Choroid plexus epithelial cell (primary cell): ENCODE data around the gene LRIF1.

Source experiments
- DNase-seq: peaks from one replicate; pipeline ENCODE4 v3.0.0-alpha.2; 2010; ENCODE audit warnings: low read depth
- H3K4me3 ChIP-seq: 2 replicates; pipeline ENCODE4 v1.5.1; 2011; ENCODE audit warnings: low read depth, mild to moderate bottlenecking, control low read depth, low read length, moderate library complexity
- TF ChIP-seq, protein P1 (sequence below): conservative IDR thresholded peaks from 2 replicates; pipeline ENCODE4 v1.5.1; 2011; ENCODE audit warnings: low read depth, mild to moderate bottlenecking, control low read depth, inconsistent platforms, low read length, moderate library complexity

Gene LRIF1

GRCh38 chr1:110986407-110986891 lies 22.7 kb upstream of the LRIF1 start:
- TF ChIP-seq, protein P1, sequence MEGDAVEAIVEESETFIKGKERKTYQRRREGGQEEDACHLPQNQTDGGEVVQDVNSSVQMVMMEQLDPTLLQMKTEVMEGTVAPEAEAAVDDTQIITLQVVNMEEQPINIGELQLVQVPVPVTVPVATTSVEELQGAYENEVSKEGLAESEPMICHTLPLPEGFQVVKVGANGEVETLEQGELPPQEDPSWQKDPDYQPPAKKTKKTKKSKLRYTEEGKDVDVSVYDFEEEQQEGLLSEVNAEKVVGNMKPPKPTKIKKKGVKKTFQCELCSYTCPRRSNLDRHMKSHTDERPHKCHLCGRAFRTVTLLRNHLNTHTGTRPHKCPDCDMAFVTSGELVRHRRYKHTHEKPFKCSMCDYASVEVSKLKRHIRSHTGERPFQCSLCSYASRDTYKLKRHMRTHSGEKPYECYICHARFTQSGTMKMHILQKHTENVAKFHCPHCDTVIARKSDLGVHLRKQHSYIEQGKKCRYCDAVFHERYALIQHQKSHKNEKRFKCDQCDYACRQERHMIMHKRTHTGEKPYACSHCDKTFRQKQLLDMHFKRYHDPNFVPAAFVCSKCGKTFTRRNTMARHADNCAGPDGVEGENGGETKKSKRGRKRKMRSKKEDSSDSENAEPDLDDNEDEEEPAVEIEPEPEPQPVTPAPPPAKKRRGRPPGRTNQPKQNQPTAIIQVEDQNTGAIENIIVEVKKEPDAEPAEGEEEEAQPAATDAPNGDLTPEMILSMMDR: no peak
- no peak for DNase-seq
- H3K4me3 ChIP-seq: no peak overlapping the region

DNA sequence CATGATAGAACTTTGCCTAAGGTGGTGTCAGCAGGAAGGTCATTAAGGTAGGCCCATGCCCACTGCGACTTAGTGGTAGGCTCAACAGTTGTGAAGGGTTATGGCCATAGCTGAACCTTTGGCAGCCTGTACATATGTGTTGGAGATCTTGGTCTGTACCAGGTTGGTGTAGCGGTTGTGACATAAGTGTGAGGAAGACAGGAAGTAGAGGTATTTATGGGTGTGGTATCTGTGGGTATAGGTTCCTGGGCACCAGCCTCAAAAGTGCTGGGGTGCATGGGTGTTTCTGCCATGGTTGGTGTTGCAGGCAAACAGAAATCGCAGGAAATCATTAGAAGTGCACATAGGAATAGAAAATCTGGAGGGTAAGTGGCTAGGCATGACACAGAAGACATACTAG lies 18.6 kb upstream of the LRIF1 start:
- TF ChIP-seq, protein P1: no peak
- H3K4me3 ChIP-seq: no peak overlapping the region
- no peak for DNase-seq

- no peak for DNase-seq
- H3K4me3 ChIP-seq: no peak overlapping the region
- TF ChIP-seq, protein P1: no peak
Observed at GRCh38 chr1:110979154-110979553, 15.4 kb upstream of the LRIF1 start.

DNA sequence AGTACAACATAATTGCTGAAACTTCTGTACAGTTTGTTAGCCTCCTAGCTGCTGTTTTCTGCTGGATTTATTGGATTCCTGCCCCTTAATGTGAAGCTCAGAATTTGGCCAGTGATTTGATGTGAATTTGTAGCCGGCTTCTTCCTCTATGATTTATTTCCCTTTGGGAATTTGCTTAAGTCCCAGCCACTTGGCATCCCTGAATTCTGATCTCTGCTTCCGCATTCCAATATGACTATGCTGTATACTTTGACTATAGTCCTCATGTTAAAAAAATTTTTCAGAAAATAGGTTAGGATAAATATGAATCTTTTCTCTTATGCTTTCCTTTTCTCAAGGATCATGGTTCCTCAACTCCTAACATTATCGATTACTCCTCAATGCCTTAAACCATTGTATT lies 12.4 kb upstream of the LRIF1 start:
- TF ChIP-seq, protein P1: no peak
- no peak for DNase-seq
- no peak overlapping the region for H3K4me3 ChIP-seq

DNA sequence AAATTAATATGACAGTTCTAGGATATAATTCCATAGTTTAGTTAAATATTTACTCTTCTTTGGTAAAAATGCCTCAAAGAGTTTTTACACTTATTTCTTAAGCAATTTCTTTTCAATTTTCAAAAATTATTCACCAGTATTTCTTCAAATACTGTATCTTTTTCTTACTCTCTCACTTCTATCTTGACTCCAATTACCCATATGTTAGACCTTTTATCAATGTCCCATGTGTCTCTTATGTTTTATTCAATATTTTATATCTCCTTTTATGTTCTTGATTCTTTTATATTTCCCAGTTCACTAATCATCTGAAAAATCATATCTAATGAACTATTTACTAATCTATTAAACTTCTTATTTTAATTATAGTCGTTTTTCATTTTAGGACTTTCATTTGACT lies 11.5 kb upstream of the LRIF1 start:
- no peak for DNase-seq
- H3K4me3 ChIP-seq: no peak overlapping the region
- TF ChIP-seq, protein P1: no peak

- TF ChIP-seq, protein P1: no peak
- no peak for DNase-seq
- H3K4me3 ChIP-seq: no peak overlapping the region
Observed at GRCh38 chr1:110967256-110967655, 3.5 kb upstream of the LRIF1 start.

GRCh38 chr1:110964455-110964903 lies 757 bp upstream of the LRIF1 start:
- TF ChIP-seq, protein P1: no peak
- no peak for DNase-seq

More at GRCh38 chr1:110964455-110964903, 757 bp upstream of the LRIF1 start:
- H3K4me3 ChIP-seq: peak overlapping the region; percentile 84
